ENCODE data around the gene FFAR2.

- no peak for TF ChIP-seq POLR2A (IDR thresholded peaks at IDR 0.05; ENCODE audit: borderline replicate concordance, extremely low read depth, insufficient read depth, insufficient read length)
- TF ChIP-seq YY1 (IDR thresholded peaks at IDR 0.05; ENCODE audit: extremely low read depth, insufficient replicate concordance, low read depth, low read length), result no peak
- no peak for TF ChIP-seq CTCF (IDR thresholded peaks at IDR 0.05 in 2 of 3, conservative IDR thresholded peaks at IDR 0.05 in 1 of 3; ENCODE audit: borderline replicate concordance in 1 of 3, insufficient read depth in 1 of 3, low read depth in 2 of 3, low read length in 2 of 3)
- no peak for TF ChIP-seq POLR2AphosphoS5 (IDR thresholded peaks at IDR 0.05; ENCODE audit: low read depth, low read length)
- TF ChIP-seq SIN3A (IDR thresholded peaks at IDR 0.05; ENCODE audit: low read depth), result no peak
- no peak for TF ChIP-seq REST (IDR thresholded peaks at IDR 0.05; ENCODE audit: low read depth)
- TF ChIP-seq RAD21 (IDR thresholded peaks at IDR 0.05; ENCODE audit: low read depth), result no peak
- no peak for TF ChIP-seq ELF1 (IDR thresholded peaks at IDR 0.05; ENCODE audit: borderline replicate concordance, low read depth)
- no peak for TF ChIP-seq EZH2 (IDR thresholded peaks at IDR 0.05)
- TF ChIP-seq MAX (IDR thresholded peaks at IDR 0.05), result no peak
- no peak for TF ChIP-seq EZH2phosphoT487 (IDR thresholded peaks at IDR 0.05; ENCODE audit: borderline replicate concordance)
- TF ChIP-seq JUND (IDR thresholded peaks at IDR 0.05), result no peak
These were observed 49.3 kb downstream of the FFAR2 start for GRCh38 chr19:35497406-35497805.
